Epidermal melanocyte (primary cell): Measurements from ENCODE around the gene CDON.
"Not testable (repeated sequence)": the region's sequence is repeated elsewhere in the genome, so short reads cannot be mapped to it uniquely, and the experiment has no call there.

Source experiments
- DNase-seq: peaks from one replicate; pipeline ENCODE4 v3.0.0; 2011; ENCODE audit warnings: low spot score; ENCODE audit not compliant: insufficient read length

Gene CDON

GRCh38 chr11:125999234-125999880 lies 63.3 kb downstream of the CDON start:
- no peak for DNase-seq

- no peak for DNase-seq
Measured at GRCh38 chr11:125998267-125998666, 64.4 kb downstream of the CDON start.

- no peak for DNase-seq
Measured at GRCh38 chr11:125995313-125995712, 67.4 kb downstream of the CDON start.

- no peak for DNase-seq
Measured at GRCh38 chr11:125994509-125994908, 68.2 kb downstream of the CDON start.

- no peak for DNase-seq
Measured at GRCh38 chr11:125992893-125993292, 69.8 kb downstream of the CDON start.

GRCh38 chr11:125990244-125990643 lies 72.4 kb downstream of the CDON start:
- DNase-seq: no peak

- DNase-seq: no peak
Measured at GRCh38 chr11:125987066-125987641, 75.5 kb downstream of the CDON start.

- not testable (repeated sequence) for DNase-seq
Measured at GRCh38 chr11:125985956-125986355, 76.7 kb downstream of the CDON start.

- DNase-seq: no peak
Measured at GRCh38 chr11:125982348-125982730, 80.3 kb downstream of the CDON start.

- DNase-seq: no peak
Measured at GRCh38 chr11:125980436-125980835, 82.2 kb downstream of the CDON start.

- DNase-seq: no peak
Measured at GRCh38 chr11:125979511-125979910, 83.2 kb downstream of the CDON start.

GRCh38 chr11:125978778-125979407 lies 83.8 kb downstream of the CDON start:
- DNase-seq: no peak

GRCh38 chr11:125978181-125978716 lies 84.4 kb downstream of the CDON start:
- no peak for DNase-seq

GRCh38 chr11:125977333-125977732 lies 85.3 kb downstream of the CDON start:
- no peak for DNase-seq

GRCh38 chr11:125976156-125976555 lies 86.5 kb downstream of the CDON start:
- no peak for DNase-seq

- DNase-seq: no peak
Measured at GRCh38 chr11:125975634-125976033, 87.0 kb downstream of the CDON start.

GRCh38 chr11:125974284-125974683 lies 88.4 kb downstream of the CDON start:
- DNase-seq: no peak

GRCh38 chr11:125971618-125972017 lies 91.0 kb downstream of the CDON start:
- no peak for DNase-seq

- DNase-seq: no peak
Measured at GRCh38 chr11:125968354-125968753, 94.3 kb downstream of the CDON start.

- DNase-seq: no peak
Measured at GRCh38 chr11:125967515-125967914, 95.2 kb downstream of the CDON start.

GRCh38 chr11:125960771-125961170 lies 101.9 kb downstream of the CDON start:
- no peak for DNase-seq

- no peak for DNase-seq
Measured at GRCh38 chr11:125959931-125960330, 102.7 kb downstream of the CDON start.

- DNase-seq: no peak
Measured at GRCh38 chr11:125959511-125959910, 103.2 kb downstream of the CDON start.
